Endodermal cell (in vitro differentiated cells): ENCODE measurements around the gene PDE6B. TPM values are rescaled to one million over a fixed set of nuclear protein-coding genes. Genes with fewer than 3 reads are reported as not detected.

Experiments
- DNase-seq: peaks from one replicate; pipeline ENCODE4 v3.0.0-alpha.2; 2017
- H3K27ac ChIP-seq: 2 replicates; pipeline ENCODE4 v1.5.1; 2013; ENCODE audit warnings: mild to moderate bottlenecking, low read depth, low read length, moderate library complexity
- H3K27me3 ChIP-seq: 2 replicates; pipeline ENCODE4 v1.6.1; 2013; ENCODE audit warnings: mild to moderate bottlenecking, low read length, moderate library complexity; ENCODE audit not compliant: insufficient read depth, control insufficient read depth, poor library complexity, severe bottlenecking
- H3K36me3 ChIP-seq: 2 replicates; pipeline ENCODE4 v1.7.0; 2013; ENCODE audit warnings: mild to moderate bottlenecking, low read length, moderate library complexity; ENCODE audit not compliant: control insufficient read depth, insufficient read depth
- H3K4me1 ChIP-seq: one replicate; pipeline ENCODE4 v1.7.0; 2013; ENCODE audit warnings: low read length; ENCODE audit not compliant: control insufficient read depth, insufficient read depth
- H3K4me3 ChIP-seq: 2 replicates; pipeline ENCODE4 v1.5.1; 2013; ENCODE audit warnings: mild to moderate bottlenecking, low read length, moderate library complexity
- H3K9ac ChIP-seq: 2 replicates; pipeline ENCODE4 v1.6.1; 2013; ENCODE audit warnings: mild to moderate bottlenecking, low read length, moderate library complexity; ENCODE audit not compliant: poor library complexity, severe bottlenecking; ENCODE audit errors: extremely low read depth
- H3K9me3 ChIP-seq: 2 replicates; pipeline ENCODE4 v1.6.1; 2013; ENCODE audit warnings: mild to moderate bottlenecking, low read length, moderate library complexity; ENCODE audit not compliant: control insufficient read depth
- H3K27ac Mint-ChIP-seq: 2 replicates; pipeline ENCODE4 v1.8.0; 2020; ENCODE audit warnings: mixed read lengths
- H3K27me3 Mint-ChIP-seq: 2 replicates; pipeline ENCODE4 v1.8.0; 2021; ENCODE audit warnings: mild to moderate bottlenecking, mixed read lengths; ENCODE audit not compliant: insufficient read depth
- H3K36me3 Mint-ChIP-seq: 2 replicates; pipeline ENCODE4 v1.8.0; 2020; ENCODE audit warnings: low read depth, mixed read lengths
- H3K4me1 Mint-ChIP-seq: 2 replicates; pipeline ENCODE4 v1.8.0; 2020; ENCODE audit warnings: mixed read lengths
- H3K4me3 Mint-ChIP-seq: 2 replicates; pipeline ENCODE4 v1.8.0; 2020; ENCODE audit warnings: mild to moderate bottlenecking, moderate library complexity, mixed read lengths
- H3K9me3 Mint-ChIP-seq: 2 replicates; pipeline ENCODE4 v1.8.0; 2020; ENCODE audit warnings: mild to moderate bottlenecking, mixed read lengths
- WGBS, 2 experiments: methylation state at CpG; one replicate each; pipeline versions ENCODE4 v1.1.5 to v1.1.7; 2013; ENCODE audit warnings: missing lambda C conversion rate in 2 of 2, mixed read lengths in 1 of 2; ENCODE audit not compliant: insufficient coverage in 1 of 2, insufficient read length in 1 of 2; 5-methylcytosine and 5-hydroxymethylcytosine counted together
- total RNA-seq, 2 donors: library from RNA; stranded (reverse); fragmentation: NEBNext Ultra II Directional in 1 of 2; extraction: Animal tissue kit (Norgen Biotek cat#: 25700) in 1 of 2; gene quantifications; 2 replicates in 1 of 2; 3 replicates in 1 of 2; pipeline ENCODE4 v1.2.1, GENCODE V29; 2021
- TF ChIP-seq, protein P1 (sequence below): fragments of 200-600 bp; sonication (generic); conservative IDR thresholded peaks from 2 replicates; pipeline ENCODE4 v1.5.0; 2021; ENCODE audit warnings: antibody characterized with exemption, mild to moderate bottlenecking

PDE6B gene
- total RNA-seq, 2 donors from 2014 or later = 12.4 to 14.6 TPM

DNA sequence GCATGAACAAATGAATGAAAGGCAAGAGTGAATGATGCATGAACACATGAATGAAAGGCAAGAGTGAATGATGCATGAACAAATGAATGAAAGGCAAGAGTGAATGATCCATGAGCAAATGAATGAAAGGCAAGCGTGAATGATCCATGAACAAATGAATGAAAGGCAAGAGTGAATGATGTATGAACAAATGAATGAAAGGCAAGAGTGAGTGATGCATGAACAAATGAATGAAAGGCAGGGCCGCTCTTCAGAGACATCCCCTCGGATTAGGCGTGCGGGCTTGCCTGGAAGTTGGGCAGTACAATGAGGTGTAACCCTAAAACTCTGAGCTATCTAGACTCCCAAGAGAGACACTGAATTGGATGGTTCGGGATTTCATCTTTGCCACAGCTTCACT lies 84.0 kb downstream of the PDE6B start:
- H3K9me3 Mint-ChIP-seq = peaks cover 10% of the 10 kb centered on the region
- H3K27me3 Mint-ChIP-seq = peaks cover 5% of the 10 kb centered on the region
- Histone ChIP-seq H3K27ac (no peak overlapping the region), H3K9ac (no peak overlapping the region), H3K9me3 (no peaks in the 10 kb centered on the region), H3K36me3 (peaks cover 43% of the 10 kb centered on the region), H3K4me3 (peak overlapping the region; percentile 38), H3K27me3 (peaks cover 6% of the 10 kb centered on the region), H3K4me1 (no peaks in the 10 kb centered on the region)
- TF ChIP-seq, protein P1, sequence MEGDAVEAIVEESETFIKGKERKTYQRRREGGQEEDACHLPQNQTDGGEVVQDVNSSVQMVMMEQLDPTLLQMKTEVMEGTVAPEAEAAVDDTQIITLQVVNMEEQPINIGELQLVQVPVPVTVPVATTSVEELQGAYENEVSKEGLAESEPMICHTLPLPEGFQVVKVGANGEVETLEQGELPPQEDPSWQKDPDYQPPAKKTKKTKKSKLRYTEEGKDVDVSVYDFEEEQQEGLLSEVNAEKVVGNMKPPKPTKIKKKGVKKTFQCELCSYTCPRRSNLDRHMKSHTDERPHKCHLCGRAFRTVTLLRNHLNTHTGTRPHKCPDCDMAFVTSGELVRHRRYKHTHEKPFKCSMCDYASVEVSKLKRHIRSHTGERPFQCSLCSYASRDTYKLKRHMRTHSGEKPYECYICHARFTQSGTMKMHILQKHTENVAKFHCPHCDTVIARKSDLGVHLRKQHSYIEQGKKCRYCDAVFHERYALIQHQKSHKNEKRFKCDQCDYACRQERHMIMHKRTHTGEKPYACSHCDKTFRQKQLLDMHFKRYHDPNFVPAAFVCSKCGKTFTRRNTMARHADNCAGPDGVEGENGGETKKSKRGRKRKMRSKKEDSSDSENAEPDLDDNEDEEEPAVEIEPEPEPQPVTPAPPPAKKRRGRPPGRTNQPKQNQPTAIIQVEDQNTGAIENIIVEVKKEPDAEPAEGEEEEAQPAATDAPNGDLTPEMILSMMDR = no peak
- H3K36me3 Mint-ChIP-seq = peaks cover 35% of the 10 kb centered on the region
- no peak overlapping the region for H3K4me3 Mint-ChIP-seq
- DNase-seq = no peak
- no peak overlapping the region for H3K27ac Mint-ChIP-seq
- no peaks in the 10 kb centered on the region for H3K4me1 Mint-ChIP-seq
- WGBS, 2 experiments = 94 to 100% methylated on average over 6 of the region's 6 CpGs

DNA sequence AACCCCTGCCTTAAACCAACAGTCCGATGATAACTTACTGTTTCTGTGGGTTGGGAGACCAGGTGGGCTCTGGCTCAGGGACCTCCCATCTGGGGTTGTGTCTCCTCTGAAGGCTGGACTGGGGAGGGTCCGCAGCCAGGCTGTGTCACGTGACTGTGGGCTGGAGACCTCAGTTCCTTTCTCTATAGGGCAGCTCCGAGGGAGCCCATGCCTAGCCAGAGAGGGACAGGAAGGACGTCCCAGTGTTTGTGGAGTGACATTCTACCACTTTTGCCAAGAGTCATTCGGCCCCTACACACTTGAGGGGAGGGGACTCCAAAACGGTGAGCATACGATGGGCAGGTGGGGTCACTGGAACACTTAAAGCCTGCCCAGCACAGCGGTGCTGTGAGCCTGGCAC lies 84.7 kb downstream of the PDE6B start:
- Histone ChIP-seq H3K27me3 (peaks cover 1% of the 10 kb centered on the region), H3K9ac (no peak overlapping the region), H3K27ac (no peak overlapping the region), H3K9me3 (no peaks in the 10 kb centered on the region), H3K36me3 (peaks cover 44% of the 10 kb centered on the region), H3K4me3 (no peak overlapping the region), H3K4me1 (no peaks in the 10 kb centered on the region)
- no peaks in the 10 kb centered on the region for H3K4me1 Mint-ChIP-seq
- H3K4me3 Mint-ChIP-seq = no peak overlapping the region
- WGBS, 2 experiments = 90% methylated on average over 8 to 9 of the region's 9 CpGs
- DNase-seq = no peak
- TF ChIP-seq, protein P1 = no peak
- H3K27ac Mint-ChIP-seq = no peak overlapping the region
- H3K36me3 Mint-ChIP-seq = peaks cover 38% of the 10 kb centered on the region
- peaks cover 10% of the 10 kb centered on the region for H3K9me3 Mint-ChIP-seq
- peaks cover 2% of the 10 kb centered on the region for H3K27me3 Mint-ChIP-seq

DNA sequence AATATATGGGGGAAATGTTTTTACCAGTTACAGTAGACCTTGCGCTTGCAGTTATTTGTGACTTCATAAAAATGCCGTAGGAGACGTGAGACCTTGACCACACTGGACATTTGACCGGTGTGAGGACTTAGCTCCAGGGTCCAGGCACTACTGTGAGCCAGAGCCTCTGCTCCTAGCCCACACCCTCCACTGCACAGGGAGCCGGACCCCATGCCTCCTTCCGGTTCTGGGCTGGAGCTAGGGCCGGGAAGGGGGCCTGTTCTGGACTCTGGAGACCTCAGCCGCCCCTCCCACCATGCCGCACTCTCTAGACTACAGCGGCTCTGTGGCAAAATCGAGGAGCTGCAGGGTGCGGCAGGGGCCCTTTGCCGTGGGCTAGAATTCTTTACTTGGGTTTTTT lies 85.5 kb downstream of the PDE6B start:
- H3K27me3 Mint-ChIP-seq = no peaks in the 10 kb centered on the region
- 94 to 95% methylated on average over 8 to 13 of the region's 13 CpGs for WGBS, 2 experiments
- peak overlapping the region; percentile 25 for H3K27ac Mint-ChIP-seq
- H3K4me3 ChIP-seq = no peak overlapping the region
- peaks cover 10% of the 10 kb centered on the region for H3K9me3 Mint-ChIP-seq
- no peaks in the 10 kb centered on the region for H3K9me3 ChIP-seq
- H3K36me3 Mint-ChIP-seq = peaks cover 38% of the 10 kb centered on the region
- DNase-seq = no peak
- H3K4me3 Mint-ChIP-seq = no peak overlapping the region
- no peaks in the 10 kb centered on the region for H3K4me1 Mint-ChIP-seq
- no peak overlapping the region for H3K27ac ChIP-seq
- TF ChIP-seq, protein P1 = no peak
- H3K9ac ChIP-seq = no peak overlapping the region
- peaks cover 44% of the 10 kb centered on the region for H3K36me3 ChIP-seq
- H3K4me1 ChIP-seq = no peaks in the 10 kb centered on the region
- no peaks in the 10 kb centered on the region for H3K27me3 ChIP-seq
